K562 (cell line): Measurements from ENCODE around the gene ITGB2. TPM values are rescaled to one million over a fixed set of nuclear protein-coding genes. Genes with fewer than 3 reads are reported as not detected.
A peak's percentile ranks its signal among the peaks of the same experiment; 100 is the strongest.

ENCODE experiments used
- ASH1L ChIP-seq: fragments of 450-650 bp; IDR thresholded peaks from 2 replicates; pipeline ENCODE4 v1.6.1; 2018; ENCODE audit warnings: borderline replicate concordance, mild to moderate bottlenecking, low read depth; ENCODE audit not compliant: partially characterized antibody
- CTBP1 ChIP-seq: fragments of 450-650 bp; IDR thresholded peaks from 2 replicates; pipeline ENCODE4 v1.6.1; 2016; ENCODE audit warnings: borderline replicate concordance
- CXXC5 ChIP-seq: fragments of 250-450 bp; sonication (Bioruptor Pico); IDR thresholded peaks from 2 replicates; pipeline ENCODE4 v1.8.0; 2022; ENCODE audit warnings: inconsistent platforms, mild to moderate bottlenecking, moderate library complexity
- KLF13 ChIP-seq: fragments of 450-650 bp; IDR thresholded peaks from 2 replicates; pipeline ENCODE4 v1.6.1; 2016; ENCODE audit warnings: missing genetic modification characterization, low read depth, mild to moderate bottlenecking, missing compliant biosample characterization, moderate library complexity, borderline replicate concordance
- NELFE ChIP-seq: IDR thresholded peaks from 2 replicates; pipeline ENCODE4 v1.6.1; 2011; ENCODE audit warnings: mild to moderate bottlenecking; ENCODE audit not compliant: insufficient read depth, insufficient read length
- ZFX ChIP-seq: sonication (generic); formaldehyde crosslinking; IDR thresholded peaks from 2 replicates; pipeline ENCODE4 v1.8.0; 2022; ENCODE audit warnings: mild to moderate bottlenecking, missing genetic modification reagents, moderate library complexity
- ZNF197 ChIP-seq: fragments of 200-800 bp; sonication (Bioruptor generic); IDR thresholded peaks from 2 replicates; pipeline ENCODE4 v1.6.1; 2016; ENCODE audit warnings: low read depth, missing genetic modification characterization, missing compliant biosample characterization
- ZNF507 ChIP-seq: conservative IDR thresholded peaks from 2 replicates; pipeline ENCODE4 v1.6.1; 2017; ENCODE audit warnings: missing genetic modification characterization, missing compliant biosample characterization
- ZNF785 ChIP-seq: fragments of 250-450 bp; sonication (Bioruptor Pico); IDR thresholded peaks from 2 replicates; pipeline ENCODE4 v1.4.0; 2020; ENCODE audit warnings: mild to moderate bottlenecking
- polyA plus RNA-seq, 8 experiments: library from polyadenylated mRNA; depleted of rRNA in 4 of 8; stranded (reverse) in 5 of 8; unstranded in 3 of 8; fragments of >200 nt; fragmentation: Nextera tagmentation in 2 of 8; fragmentation: Illumina TruSeq in 1 of 8; extraction: Ambion mirVana in 2 of 8; extraction: Trizol in 1 of 8; gene quantifications; 2 replicates each; pipeline versions ENCODE4 v1.2.1 to v1.2.3, GENCODE V29; 2011 to 2014; ENCODE audit warnings: inconsistent platforms in 1 of 8, missing spikeins in 1 of 8
- total RNA-seq, 7 experiments: library from RNA; depleted of rRNA in 6 of 7; stranded (reverse); fragments of >200 nt in 6 of 7; fragmentation: Illumina TruSeq in 2 of 7; extraction: Trizol in 2 of 7; gene quantifications; 2 replicates each; pipeline versions ENCODE4 v1.2.1 to v1.2.3, GENCODE V29; 2011 to 2021; ENCODE audit warnings: low replicate concordance in 1 of 7
- TF ChIP-seq, protein P1 (sequence below): sonication (generic); IDR thresholded peaks from 2 replicates; pipeline ENCODE4 v1.6.1; 2016
- TF ChIP-seq, protein P2 (sequence below): fragments of 250-450 bp; sonication (Bioruptor Pico); IDR thresholded peaks from 2 replicates; pipeline ENCODE4 v1.4.0; 2020; ENCODE audit warnings: mild to moderate bottlenecking, moderate library complexity
- TF ChIP-seq, protein P3 (sequence below): sonication (generic); formaldehyde crosslinking; IDR thresholded peaks from 2 replicates; pipeline ENCODE4 v1.8.1; 2023; ENCODE audit warnings: mild to moderate bottlenecking, missing genetic modification reagents
- TF ChIP-seq, protein P4 (sequence below), 2 experiments: fragments of 250-450 bp in 1 of 2; fragments of 450-650 bp in 1 of 2; sonication (Bioruptor Pico) in 1 of 2; IDR thresholded peaks; 2 replicates each; pipeline versions ENCODE4 v1.6.1 to v1.8.0; 2016 to 2021; ENCODE audit warnings: mild to moderate bottlenecking in 2 of 2, moderate library complexity in 2 of 2, missing compliant biosample characterization in 1 of 2, missing genetic modification characterization in 1 of 2
- TF ChIP-seq, protein P5 (sequence below): fragments of 450-650 bp; IDR thresholded peaks from 2 replicates; pipeline ENCODE4 v1.6.1; 2016
- TF ChIP-seq, protein P6 (sequence below): sonication (generic); formaldehyde crosslinking; IDR thresholded peaks from 2 replicates; pipeline ENCODE4 v1.8.1; 2023; ENCODE audit warnings: mild to moderate bottlenecking, missing genetic modification reagents

ITGB2 gene
- total and polyA plus RNA-seq, 9 of the 15 experiments (the other 6 are each of a cell fraction or from before 2014, with no cell fraction given), result 0.07 to 1.3 (median 0.51) TPM; not detected in 2

DNA sequence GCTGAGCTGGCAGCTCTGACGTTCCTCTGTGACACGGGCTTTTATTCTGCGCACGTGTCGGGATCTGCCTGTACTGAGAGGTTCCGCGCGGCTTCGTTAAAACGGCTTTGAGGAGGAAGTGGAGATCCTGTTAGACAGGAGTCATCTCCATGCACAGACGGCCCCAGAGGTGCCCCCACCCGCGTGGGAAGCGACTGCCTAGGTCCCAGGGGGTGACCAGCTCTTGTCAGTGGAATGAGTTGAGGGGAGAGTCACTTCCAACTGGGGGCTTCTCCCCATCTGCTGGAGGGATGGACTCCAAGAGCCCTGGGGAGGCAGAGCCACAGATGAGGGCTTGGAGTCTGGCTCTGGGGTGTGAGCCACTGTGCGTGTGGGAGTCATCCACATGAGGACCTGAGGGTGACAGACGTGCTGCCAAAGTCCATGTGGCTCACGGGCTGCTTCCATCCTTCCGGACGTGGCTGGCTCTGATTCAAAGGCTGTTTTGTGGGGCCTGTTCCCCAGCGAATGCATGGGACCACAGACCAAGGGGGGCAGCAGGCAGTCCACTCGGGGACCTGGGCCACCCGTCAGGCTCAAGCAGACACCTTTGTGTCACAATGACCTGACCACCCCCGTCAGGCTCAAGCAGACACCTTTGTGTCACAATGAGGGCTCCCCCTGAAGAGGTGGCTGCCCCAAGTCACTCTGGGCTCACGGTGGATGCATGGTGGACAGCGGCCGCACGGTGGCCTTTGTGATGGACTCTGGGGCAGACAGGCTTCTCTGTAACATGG, 74.0 kb downstream of the ITGB2 start (continued):
- TF ChIP-seq, protein P1, sequence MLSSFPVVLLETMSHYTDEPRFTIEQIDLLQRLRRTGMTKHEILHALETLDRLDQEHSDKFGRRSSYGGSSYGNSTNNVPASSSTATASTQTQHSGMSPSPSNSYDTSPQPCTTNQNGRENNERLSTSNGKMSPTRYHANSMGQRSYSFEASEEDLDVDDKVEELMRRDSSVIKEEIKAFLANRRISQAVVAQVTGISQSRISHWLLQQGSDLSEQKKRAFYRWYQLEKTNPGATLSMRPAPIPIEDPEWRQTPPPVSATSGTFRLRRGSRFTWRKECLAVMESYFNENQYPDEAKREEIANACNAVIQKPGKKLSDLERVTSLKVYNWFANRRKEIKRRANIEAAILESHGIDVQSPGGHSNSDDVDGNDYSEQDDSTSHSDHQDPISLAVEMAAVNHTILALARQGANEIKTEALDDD, result no peak
- TF ChIP-seq, protein P2, sequence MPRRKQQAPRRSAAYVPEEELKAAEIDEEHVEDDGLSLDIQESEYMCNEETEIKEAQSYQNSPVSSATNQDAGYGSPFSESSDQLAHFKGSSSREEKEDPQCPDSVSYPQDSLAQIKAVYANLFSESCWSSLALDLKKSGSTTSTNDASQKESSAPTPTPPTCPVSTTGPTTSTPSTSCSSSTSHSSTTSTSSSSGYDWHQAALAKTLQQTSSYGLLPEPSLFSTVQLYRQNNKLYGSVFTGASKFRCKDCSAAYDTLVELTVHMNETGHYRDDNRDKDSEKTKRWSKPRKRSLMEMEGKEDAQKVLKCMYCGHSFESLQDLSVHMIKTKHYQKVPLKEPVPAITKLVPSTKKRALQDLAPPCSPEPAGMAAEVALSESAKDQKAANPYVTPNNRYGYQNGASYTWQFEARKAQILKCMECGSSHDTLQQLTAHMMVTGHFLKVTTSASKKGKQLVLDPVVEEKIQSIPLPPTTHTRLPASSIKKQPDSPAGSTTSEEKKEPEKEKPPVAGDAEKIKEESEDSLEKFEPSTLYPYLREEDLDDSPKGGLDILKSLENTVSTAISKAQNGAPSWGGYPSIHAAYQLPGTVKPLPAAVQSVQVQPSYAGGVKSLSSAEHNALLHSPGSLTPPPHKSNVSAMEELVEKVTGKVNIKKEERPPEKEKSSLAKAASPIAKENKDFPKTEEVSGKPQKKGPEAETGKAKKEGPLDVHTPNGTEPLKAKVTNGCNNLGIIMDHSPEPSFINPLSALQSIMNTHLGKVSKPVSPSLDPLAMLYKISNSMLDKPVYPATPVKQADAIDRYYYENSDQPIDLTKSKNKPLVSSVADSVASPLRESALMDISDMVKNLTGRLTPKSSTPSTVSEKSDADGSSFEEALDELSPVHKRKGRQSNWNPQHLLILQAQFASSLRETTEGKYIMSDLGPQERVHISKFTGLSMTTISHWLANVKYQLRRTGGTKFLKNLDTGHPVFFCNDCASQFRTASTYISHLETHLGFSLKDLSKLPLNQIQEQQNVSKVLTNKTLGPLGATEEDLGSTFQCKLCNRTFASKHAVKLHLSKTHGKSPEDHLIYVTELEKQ, result no peak
- TF ChIP-seq CXXC5 (CRISPR knock-in tag), result peak; percentile 55
- TF ChIP-seq, protein P3, sequence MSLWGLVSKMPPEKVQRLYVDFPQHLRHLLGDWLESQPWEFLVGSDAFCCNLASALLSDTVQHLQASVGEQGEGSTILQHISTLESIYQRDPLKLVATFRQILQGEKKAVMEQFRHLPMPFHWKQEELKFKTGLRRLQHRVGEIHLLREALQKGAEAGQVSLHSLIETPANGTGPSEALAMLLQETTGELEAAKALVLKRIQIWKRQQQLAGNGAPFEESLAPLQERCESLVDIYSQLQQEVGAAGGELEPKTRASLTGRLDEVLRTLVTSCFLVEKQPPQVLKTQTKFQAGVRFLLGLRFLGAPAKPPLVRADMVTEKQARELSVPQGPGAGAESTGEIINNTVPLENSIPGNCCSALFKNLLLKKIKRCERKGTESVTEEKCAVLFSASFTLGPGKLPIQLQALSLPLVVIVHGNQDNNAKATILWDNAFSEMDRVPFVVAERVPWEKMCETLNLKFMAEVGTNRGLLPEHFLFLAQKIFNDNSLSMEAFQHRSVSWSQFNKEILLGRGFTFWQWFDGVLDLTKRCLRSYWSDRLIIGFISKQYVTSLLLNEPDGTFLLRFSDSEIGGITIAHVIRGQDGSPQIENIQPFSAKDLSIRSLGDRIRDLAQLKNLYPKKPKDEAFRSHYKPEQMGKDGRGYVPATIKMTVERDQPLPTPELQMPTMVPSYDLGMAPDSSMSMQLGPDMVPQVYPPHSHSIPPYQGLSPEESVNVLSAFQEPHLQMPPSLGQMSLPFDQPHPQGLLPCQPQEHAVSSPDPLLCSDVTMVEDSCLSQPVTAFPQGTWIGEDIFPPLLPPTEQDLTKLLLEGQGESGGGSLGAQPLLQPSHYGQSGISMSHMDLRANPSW (CRISPR knock-in tag), result no peak
- no peak for TF ChIP-seq KLF13
- TF ChIP-seq CTBP1, result 0 out of 2 replicates have a peak, but pooled peaks have one; percentile 21
- no peak for TF ChIP-seq NELFE
- TF ChIP-seq, protein P4, sequence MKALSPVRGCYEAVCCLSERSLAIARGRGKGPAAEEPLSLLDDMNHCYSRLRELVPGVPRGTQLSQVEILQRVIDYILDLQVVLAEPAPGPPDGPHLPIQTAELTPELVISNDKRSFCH (CRISPR knock-in tag; IDR thresholded peaks at IDR 0.05), result no peak
- TF ChIP-seq, protein P4 (tag; IDR thresholded peaks at IDR 0.05), result no peak
- TF ChIP-seq ASH1L, result no peak
- no peak for TF ChIP-seq ZNF507 (tag)
- 0 out of 2 replicates have a peak, but pooled peaks have one; percentile 1 for TF ChIP-seq ZFX (CRISPR knock-in tag)
- TF ChIP-seq ZNF785, result no peak
- TF ChIP-seq, protein P5, sequence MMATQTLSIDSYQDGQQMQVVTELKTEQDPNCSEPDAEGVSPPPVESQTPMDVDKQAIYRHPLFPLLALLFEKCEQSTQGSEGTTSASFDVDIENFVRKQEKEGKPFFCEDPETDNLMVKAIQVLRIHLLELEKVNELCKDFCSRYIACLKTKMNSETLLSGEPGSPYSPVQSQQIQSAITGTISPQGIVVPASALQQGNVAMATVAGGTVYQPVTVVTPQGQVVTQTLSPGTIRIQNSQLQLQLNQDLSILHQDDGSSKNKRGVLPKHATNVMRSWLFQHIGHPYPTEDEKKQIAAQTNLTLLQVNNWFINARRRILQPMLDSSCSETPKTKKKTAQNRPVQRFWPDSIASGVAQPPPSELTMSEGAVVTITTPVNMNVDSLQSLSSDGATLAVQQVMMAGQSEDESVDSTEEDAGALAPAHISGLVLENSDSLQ, result 0 out of 2 replicates have a peak, but pooled peaks have one; percentile 14
- TF ChIP-seq ZNF197 (CRISPR knock-in tag), result no peak
- TF ChIP-seq, protein P6, sequence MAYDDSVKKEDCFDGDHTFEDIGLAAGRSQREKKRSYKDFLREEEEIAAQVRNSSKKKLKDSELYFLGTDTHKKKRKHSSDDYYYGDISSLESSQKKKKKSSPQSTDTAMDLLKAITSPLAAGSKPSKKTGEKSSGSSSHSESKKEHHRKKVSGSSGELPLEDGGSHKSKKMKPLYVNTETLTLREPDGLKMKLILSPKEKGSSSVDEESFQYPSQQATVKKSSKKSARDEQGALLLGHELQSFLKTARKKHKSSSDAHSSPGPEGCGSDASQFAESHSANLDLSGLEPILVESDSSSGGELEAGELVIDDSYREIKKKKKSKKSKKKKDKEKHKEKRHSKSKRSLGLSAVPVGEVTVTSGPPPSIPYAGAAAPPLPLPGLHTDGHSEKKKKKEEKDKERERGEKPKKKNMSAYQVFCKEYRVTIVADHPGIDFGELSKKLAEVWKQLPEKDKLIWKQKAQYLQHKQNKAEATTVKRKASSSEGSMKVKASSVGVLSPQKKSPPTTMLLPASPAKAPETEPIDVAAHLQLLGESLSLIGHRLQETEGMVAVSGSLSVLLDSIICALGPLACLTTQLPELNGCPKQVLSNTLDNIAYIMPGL (CRISPR knock-in tag), result 0 out of 2 replicates have a peak, but pooled peaks have one; percentile 51
